T-helper 17 cell (primary cell): Measurements from ENCODE around the gene TMEM59. TPM values are rescaled to one million over a fixed set of nuclear protein-coding genes. Genes with fewer than 3 reads are reported as not detected.

Source experiments
- ATAC-seq: fragments of 150-1000 bp; cut with Tn5 transposase; 2 replicates; pipeline ENCODE4 v1.10.0; 2021; ENCODE audit warnings: mild to moderate bottlenecking, moderate library complexity
- DNase-seq, 3 donors: peaks; one replicate each; pipeline versions ENCODE4 v3.0.0 to v3.0.0-alpha.2; 2020 to 2021
- H3K9me3 ChIP-seq: one replicate; pipeline ENCODE4 v1.7.0; 2013; ENCODE audit warnings: low read length, mild to moderate bottlenecking; ENCODE audit not compliant: control insufficient read depth, poor library complexity, severe bottlenecking
- H3K27ac Mint-ChIP-seq: one replicate; pipeline ENCODE4 v1.8.0; 2022; ENCODE audit warnings: mild to moderate bottlenecking, moderate library complexity, mixed read lengths
- H3K27me3 Mint-ChIP-seq: one replicate; pipeline ENCODE4 v1.8.0; 2022; ENCODE audit warnings: mixed read lengths
- H3K36me3 Mint-ChIP-seq: one replicate; pipeline ENCODE4 v1.8.0; 2022; ENCODE audit warnings: low read depth, mixed read lengths
- H3K4me1 Mint-ChIP-seq: one replicate; pipeline ENCODE4 v1.8.0; 2022; ENCODE audit warnings: mild to moderate bottlenecking, mixed read lengths
- H3K4me3 Mint-ChIP-seq: one replicate; pipeline ENCODE4 v1.8.0; 2022; ENCODE audit warnings: mild to moderate bottlenecking, moderate library complexity, mixed read lengths
- total RNA-seq, 4 donors: library from RNA in 2 of 4; stranded (reverse) in 2 of 4; gene quantifications; one replicate each; pipeline ENCODE4 v1.2.3 and lab custom pipeline; 2022 to 2026

Gene TMEM59
- total RNA-seq, 2 donors from 2014 or later = 145 to 160 TPM

GRCh38 chr1:53979712-53980450 lies 73.1 kb downstream of the TMEM59 start:
- no peak overlapping the region for H3K4me3 Mint-ChIP-seq
- DNase-seq (no peak), ATAC-seq (no peak)
- H3K36me3 Mint-ChIP-seq = peaks cover 9% of the 10 kb centered on the region
- H3K4me1 Mint-ChIP-seq = peaks cover 10% of the 10 kb centered on the region
- H3K9me3 ChIP-seq = no peaks in the 10 kb centered on the region
- peaks cover 17% of the 10 kb centered on the region for H3K27me3 Mint-ChIP-seq
- peak overlapping the region; percentile 75 for H3K27ac Mint-ChIP-seq

Other genes starting within 250 kb of the TMEM59 start
- 1 to 10 TPM; 5.4 to 6.3 TPM for gene NDC1, start 214.9 kb downstream of the TMEM59 start, total RNA-seq
- gene YIPF1, start 163.4 kb downstream of the TMEM59 start, total RNA-seq = 10 to 100 TPM in 1 of 2 donors, 1 to 10 TPM in 1; 8.8 to 10.3 TPM
- not detected for gene DIO1, start 159.0 kb downstream of the TMEM59 start, total RNA-seq
- 10 to 100 TPM; 17.3 to 23.7 TPM for gene IFT25, start 107.5 kb downstream of the TMEM59 start, total RNA-seq
- 1 to 10 TPM; 5.8 to 7.4 TPM for gene LRRC42, start 106.9 kb downstream of the TMEM59 start, total RNA-seq
- not detected for gene LDLRAD1, start 35.0 kb downstream of the TMEM59 start, total RNA-seq
- 1 to 10 TPM; 4.5 to 4.7 TPM for gene TCEANC2, start 404 bp upstream of the TMEM59 start, total RNA-seq
- gene CDCP2, start 99.8 kb upstream of the TMEM59 start, total RNA-seq = not detected
- gene CYB5RL, start 146.8 kb upstream of the TMEM59 start, total RNA-seq = 1 to 10 TPM; 2.9 to 4.6 TPM
- 10 to 100 TPM; 25.7 to 29.8 TPM for gene MRPL37, start 147.0 kb upstream of the TMEM59 start, total RNA-seq